GM12874 (cell line): Measurements from ENCODE around the gene CYBA.

Experiments
- TF ChIP-seq, protein P1 (sequence below): IDR thresholded peaks from 2 replicates; pipeline ENCODE4 v1.5.1; 2011; ENCODE audit warnings: low read depth, mild to moderate bottlenecking, control low read depth, low read length, moderate library complexity; ENCODE audit not compliant: insufficient read depth

The CYBA gene

DNA sequence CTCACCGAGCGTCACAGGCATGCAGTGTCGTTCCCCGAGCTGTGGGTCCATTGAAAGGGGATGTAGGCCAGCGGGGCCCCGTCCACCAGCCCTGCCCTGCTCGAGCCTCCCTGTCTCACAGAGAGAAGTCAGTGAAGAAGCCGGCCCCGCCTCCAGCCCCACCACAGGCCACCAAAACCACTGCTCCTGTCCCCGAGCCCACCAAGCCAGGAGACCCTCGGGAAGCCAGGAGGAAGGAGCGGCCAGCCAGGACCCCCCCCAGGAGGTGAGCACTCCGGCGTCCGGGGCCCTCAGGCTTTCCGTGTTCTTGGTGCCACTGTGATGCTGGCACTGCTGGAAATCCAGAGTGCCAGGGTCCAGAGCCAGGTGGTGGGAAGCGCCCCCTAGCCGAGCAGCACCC, 26.4 kb downstream of the CYBA start:
- TF ChIP-seq, protein P1, sequence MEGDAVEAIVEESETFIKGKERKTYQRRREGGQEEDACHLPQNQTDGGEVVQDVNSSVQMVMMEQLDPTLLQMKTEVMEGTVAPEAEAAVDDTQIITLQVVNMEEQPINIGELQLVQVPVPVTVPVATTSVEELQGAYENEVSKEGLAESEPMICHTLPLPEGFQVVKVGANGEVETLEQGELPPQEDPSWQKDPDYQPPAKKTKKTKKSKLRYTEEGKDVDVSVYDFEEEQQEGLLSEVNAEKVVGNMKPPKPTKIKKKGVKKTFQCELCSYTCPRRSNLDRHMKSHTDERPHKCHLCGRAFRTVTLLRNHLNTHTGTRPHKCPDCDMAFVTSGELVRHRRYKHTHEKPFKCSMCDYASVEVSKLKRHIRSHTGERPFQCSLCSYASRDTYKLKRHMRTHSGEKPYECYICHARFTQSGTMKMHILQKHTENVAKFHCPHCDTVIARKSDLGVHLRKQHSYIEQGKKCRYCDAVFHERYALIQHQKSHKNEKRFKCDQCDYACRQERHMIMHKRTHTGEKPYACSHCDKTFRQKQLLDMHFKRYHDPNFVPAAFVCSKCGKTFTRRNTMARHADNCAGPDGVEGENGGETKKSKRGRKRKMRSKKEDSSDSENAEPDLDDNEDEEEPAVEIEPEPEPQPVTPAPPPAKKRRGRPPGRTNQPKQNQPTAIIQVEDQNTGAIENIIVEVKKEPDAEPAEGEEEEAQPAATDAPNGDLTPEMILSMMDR: no peak

- TF ChIP-seq, protein P1: no peak
Measured at GRCh38 chr16:88623858-88624257, 27.0 kb downstream of the CYBA start.

DNA sequence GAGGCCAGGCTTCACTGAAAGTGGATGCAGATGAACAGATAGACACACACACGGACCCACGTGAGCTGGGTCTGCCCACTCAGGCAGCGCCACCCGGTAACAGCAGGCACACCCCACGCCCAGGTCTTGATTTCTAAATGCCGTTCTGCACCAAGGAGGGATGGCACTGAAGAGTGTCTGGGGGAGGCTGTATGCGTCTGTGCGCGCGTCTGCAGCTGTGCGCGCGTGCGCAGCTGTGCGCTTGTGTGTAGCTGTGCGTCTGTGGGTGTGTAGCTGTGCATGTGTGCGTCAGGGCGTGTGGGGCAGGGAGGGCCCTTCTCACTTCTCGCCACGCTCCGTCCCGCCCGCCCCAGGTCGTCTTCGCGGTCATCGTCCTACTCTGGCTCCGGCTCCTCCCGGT, 28.0 kb downstream of the CYBA start:
- TF ChIP-seq, protein P1: no peak

DNA sequence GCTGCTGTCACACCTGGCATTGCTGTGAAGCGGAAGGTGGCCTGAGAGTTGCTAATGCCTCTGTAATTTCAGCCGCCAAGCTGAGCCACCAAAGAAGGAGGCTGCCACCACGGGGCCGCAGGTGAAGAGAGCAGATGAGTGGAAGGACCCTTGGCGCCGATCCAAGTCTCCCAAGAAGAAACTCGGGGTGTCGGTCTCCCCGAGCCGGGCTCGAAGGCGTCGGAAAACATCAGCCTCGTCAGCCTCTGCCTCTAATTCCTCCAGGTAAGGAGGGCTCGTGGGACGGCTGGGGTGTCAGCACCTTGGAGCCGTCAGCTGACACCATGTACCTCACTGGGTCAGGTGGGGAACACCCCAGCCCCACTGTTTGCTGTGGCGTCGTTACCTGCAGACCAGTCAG, 28.7 kb downstream of the CYBA start:
- TF ChIP-seq, protein P1: no peak

GRCh38 chr16:88619859-88620815, 30.7 kb downstream of the CYBA start:
- TF ChIP-seq, protein P1: no peak

GRCh38 chr16:88618956-88619667, 31.7 kb downstream of the CYBA start:
- TF ChIP-seq, protein P1: no peak

- TF ChIP-seq, protein P1: no peak
Measured at GRCh38 chr16:88618182-88618955, 32.5 kb downstream of the CYBA start.
